ENCODE data around the gene PATL1.

DNA sequence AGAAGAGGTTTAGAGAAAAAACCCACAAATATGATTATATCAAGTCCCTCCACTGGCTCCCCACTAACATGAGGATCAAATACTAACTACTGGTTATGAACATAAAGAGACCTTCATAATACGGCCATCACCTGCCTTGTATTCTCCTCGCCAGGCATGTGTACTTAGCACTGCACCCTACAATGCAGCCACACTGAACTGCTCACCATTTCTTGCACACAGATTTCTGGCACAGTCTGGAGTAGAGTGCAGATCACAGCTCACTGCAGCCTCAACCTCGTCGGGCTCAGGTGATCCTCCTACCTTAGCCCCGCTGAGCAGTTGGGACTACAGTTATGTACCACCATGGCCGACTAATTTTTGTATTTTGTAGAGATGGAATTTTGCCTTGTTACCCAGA is 66.4 kb downstream of the PATL1 start:
- TF ChIP-seq, protein P1, sequence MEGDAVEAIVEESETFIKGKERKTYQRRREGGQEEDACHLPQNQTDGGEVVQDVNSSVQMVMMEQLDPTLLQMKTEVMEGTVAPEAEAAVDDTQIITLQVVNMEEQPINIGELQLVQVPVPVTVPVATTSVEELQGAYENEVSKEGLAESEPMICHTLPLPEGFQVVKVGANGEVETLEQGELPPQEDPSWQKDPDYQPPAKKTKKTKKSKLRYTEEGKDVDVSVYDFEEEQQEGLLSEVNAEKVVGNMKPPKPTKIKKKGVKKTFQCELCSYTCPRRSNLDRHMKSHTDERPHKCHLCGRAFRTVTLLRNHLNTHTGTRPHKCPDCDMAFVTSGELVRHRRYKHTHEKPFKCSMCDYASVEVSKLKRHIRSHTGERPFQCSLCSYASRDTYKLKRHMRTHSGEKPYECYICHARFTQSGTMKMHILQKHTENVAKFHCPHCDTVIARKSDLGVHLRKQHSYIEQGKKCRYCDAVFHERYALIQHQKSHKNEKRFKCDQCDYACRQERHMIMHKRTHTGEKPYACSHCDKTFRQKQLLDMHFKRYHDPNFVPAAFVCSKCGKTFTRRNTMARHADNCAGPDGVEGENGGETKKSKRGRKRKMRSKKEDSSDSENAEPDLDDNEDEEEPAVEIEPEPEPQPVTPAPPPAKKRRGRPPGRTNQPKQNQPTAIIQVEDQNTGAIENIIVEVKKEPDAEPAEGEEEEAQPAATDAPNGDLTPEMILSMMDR (conservative IDR thresholded peaks at IDR 0.05), result no peak
- TF ChIP-seq EZH2 (IDR thresholded peaks at IDR 0.05; ENCODE audit: low read depth), result no peak

Measured in PC-9 (cell line).